ENCODE measurements around the gene FLNC.
A peak's percentile ranks its signal among the peaks of the same experiment; 100 is the strongest.

Gene FLNC

DNA sequence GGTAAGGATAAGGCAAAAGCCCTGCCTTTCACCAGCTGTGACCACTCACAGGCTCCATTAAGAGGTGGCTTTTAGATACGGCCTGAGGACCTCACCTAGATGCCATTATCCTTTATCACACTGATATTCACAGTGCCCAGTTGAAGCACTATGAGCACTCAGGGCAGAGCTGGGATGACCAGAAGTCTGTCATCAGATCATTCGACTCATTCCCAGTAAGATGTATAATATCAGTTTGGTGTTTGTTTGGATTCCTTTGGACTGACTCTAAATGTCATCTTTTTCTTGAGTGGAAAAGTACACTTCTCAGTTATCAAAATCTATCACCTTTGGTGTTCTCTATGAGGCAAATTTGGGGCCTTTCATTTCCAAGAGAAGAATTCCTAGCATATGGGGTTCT lies 19.7 kb upstream of the FLNC start:
- no peak overlapping the region for H3K9ac ChIP-seq
- H2AFZ ChIP-seq: peak overlapping the region; percentile 70
- no peaks in the 10 kb centered on the region for H3K79me2 ChIP-seq
- H3K9me3 ChIP-seq (ENCODE audit: control insufficient read depth, low read length): no peaks in the 10 kb centered on the region
- no peaks in the 10 kb centered on the region for H3K27me3 ChIP-seq (ENCODE audit: control insufficient read depth, insufficient read depth, low read length)
- H3K36me3 ChIP-seq (ENCODE audit: control insufficient read depth, insufficient read depth, low read length): no peaks in the 10 kb centered on the region
- H3K4me2 ChIP-seq (ENCODE audit: low read length): no peak overlapping the region
- TF ChIP-seq, protein P1, sequence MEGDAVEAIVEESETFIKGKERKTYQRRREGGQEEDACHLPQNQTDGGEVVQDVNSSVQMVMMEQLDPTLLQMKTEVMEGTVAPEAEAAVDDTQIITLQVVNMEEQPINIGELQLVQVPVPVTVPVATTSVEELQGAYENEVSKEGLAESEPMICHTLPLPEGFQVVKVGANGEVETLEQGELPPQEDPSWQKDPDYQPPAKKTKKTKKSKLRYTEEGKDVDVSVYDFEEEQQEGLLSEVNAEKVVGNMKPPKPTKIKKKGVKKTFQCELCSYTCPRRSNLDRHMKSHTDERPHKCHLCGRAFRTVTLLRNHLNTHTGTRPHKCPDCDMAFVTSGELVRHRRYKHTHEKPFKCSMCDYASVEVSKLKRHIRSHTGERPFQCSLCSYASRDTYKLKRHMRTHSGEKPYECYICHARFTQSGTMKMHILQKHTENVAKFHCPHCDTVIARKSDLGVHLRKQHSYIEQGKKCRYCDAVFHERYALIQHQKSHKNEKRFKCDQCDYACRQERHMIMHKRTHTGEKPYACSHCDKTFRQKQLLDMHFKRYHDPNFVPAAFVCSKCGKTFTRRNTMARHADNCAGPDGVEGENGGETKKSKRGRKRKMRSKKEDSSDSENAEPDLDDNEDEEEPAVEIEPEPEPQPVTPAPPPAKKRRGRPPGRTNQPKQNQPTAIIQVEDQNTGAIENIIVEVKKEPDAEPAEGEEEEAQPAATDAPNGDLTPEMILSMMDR (IDR thresholded peaks at IDR 0.05): no peak
- H3K4me1 ChIP-seq: peaks cover 54% of the 10 kb centered on the region
- H3K4me3 ChIP-seq (ENCODE audit: low read depth, low read length): no peak overlapping the region
- H3K27ac ChIP-seq: peak overlapping the region; percentile 74

GRCh38 chr7:128810997-128811396 lies 19.2 kb upstream of the FLNC start:
- no peak overlapping the region for H3K9ac ChIP-seq
- H2AFZ ChIP-seq: peak overlapping the region; percentile 70
- no peak overlapping the region for H3K4me3 ChIP-seq (ENCODE audit: low read depth, low read length)
- H3K79me2 ChIP-seq: no peaks in the 10 kb centered on the region
- TF ChIP-seq, protein P1 (IDR thresholded peaks at IDR 0.05): no peak
- H3K27ac ChIP-seq: peak overlapping the region; percentile 74
- no peaks in the 10 kb centered on the region for H3K9me3 ChIP-seq (ENCODE audit: control insufficient read depth, low read length)
- H3K4me2 ChIP-seq (ENCODE audit: low read length): no peak overlapping the region
- H3K4me1 ChIP-seq: peaks cover 55% of the 10 kb centered on the region
- H3K27me3 ChIP-seq (ENCODE audit: control insufficient read depth, insufficient read depth, low read length): no peaks in the 10 kb centered on the region
- no peaks in the 10 kb centered on the region for H3K36me3 ChIP-seq (ENCODE audit: control insufficient read depth, insufficient read depth, low read length)

DNA sequence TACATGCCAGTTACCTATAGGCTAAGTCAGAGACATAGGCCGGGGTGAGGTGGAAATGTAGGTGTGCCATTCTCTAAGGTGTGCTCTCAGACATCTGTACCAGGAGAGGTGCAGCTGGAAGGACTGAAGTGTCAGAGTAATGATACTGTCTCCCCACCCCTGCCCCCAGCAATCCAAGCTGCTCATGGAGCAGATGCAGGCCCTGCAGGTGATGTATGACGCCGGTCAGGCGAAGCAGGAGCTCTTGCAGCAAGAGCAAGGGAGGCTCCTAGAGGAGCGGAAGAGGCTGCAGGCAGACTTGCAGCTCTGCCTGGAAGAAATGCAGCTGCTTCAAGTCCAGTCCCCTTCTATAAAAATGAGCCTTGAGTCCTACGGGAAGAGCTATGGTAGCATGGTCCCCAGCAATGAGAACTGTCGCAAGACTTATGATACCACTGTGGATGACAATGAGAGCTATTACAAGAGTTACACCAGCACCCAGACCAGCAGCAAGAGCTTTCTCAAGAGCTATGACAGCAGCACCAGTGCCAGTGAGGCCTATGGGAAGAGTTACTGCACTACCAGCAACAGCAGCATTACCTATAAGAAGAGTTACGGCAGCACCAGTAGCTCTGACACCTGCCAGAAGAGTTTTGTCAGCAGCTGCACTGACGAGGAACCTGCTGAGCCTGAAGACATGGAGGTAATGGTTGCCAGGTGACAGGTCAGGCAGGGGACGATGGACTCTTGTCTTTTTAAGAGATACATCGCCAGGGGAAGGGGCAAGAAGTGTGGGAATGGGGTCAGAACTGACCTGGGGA lies 18.4 kb upstream of the FLNC start:
- Histone ChIP-seq H3K4me2 (ENCODE audit: low read length) (no peak overlapping the region), H3K4me3 (ENCODE audit: low read depth, low read length) (no peak overlapping the region), H2AFZ (peak overlapping the region; percentile 70), H3K36me3 (ENCODE audit: control insufficient read depth, insufficient read depth, low read length) (no peaks in the 10 kb centered on the region), H3K79me2 (no peaks in the 10 kb centered on the region), H3K9me3 (ENCODE audit: control insufficient read depth, low read length) (no peaks in the 10 kb centered on the region), H3K27ac (peak overlapping the region; percentile 74), H3K4me1 (peaks cover 58% of the 10 kb centered on the region), H3K9ac (no peak overlapping the region), H3K27me3 (ENCODE audit: control insufficient read depth, insufficient read depth, low read length) (no peaks in the 10 kb centered on the region)
- TF ChIP-seq, protein P1 (IDR thresholded peaks at IDR 0.05): no peak

DNA sequence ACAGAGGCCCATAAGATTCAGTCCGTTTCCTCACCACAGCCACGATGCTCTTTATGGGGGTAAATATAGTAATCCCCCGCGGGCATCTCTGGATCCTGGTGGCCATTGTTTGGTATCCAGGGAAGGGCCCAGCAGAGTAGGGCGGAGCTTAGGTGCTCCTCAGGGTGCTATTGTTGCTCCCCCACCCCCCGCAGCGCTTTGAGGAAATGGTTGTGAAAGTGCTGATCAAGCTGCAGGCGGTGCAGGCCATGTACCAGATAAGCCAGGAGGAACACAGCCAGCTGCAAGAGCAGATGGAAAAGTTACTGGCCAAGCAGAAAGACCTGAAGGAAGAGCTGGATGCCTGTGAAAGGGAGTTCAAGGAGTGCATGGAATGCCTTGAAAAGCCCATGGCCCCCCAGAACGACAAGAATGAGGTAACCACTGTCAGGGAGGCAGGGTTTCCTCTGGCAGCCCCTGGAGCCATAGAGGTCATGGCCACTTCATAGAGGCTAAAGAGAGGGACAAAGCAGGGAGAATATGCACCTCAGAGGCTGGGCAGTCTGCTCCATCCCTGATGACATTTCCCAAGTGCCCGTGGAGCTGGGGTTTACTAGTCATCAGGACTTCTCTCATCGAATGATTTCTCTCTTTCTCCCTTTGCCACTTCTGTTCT lies 17.6 kb upstream of the FLNC start:
- H2AFZ ChIP-seq: peak overlapping the region; percentile 70
- H3K27me3 ChIP-seq (ENCODE audit: control insufficient read depth, insufficient read depth, low read length): no peaks in the 10 kb centered on the region
- no peak overlapping the region for H3K9ac ChIP-seq
- H3K36me3 ChIP-seq (ENCODE audit: control insufficient read depth, insufficient read depth, low read length): no peaks in the 10 kb centered on the region
- no peaks in the 10 kb centered on the region for H3K79me2 ChIP-seq
- H3K4me1 ChIP-seq: peaks cover 61% of the 10 kb centered on the region
- peak overlapping the region; percentile 14 for H3K4me2 ChIP-seq (ENCODE audit: low read length)
- no peaks in the 10 kb centered on the region for H3K9me3 ChIP-seq (ENCODE audit: control insufficient read depth, low read length)
- no peak overlapping the region for H3K4me3 ChIP-seq (ENCODE audit: low read depth, low read length)
- H3K27ac ChIP-seq: peak overlapping the region; percentile 74
- TF ChIP-seq, protein P1 (IDR thresholded peaks at IDR 0.05): no peak
